RWPE1 (cell line): ENCODE data around the gene ETFB.
A peak's percentile ranks its signal among the peaks of the same experiment; 100 is the strongest.

Experiments used
- CTCF ChIA-PET: fragments of 350-600 bp; sonication (Branson Sonifier 250); formaldehyde crosslinking; extraction: SDS; loops from one replicate; lab custom pipeline; 2021; lab: Yijun Ruan, JAX
- POLR2A ChIA-PET: fragments of 400-600 bp; formaldehyde crosslinking; extraction: SDS; loops from one replicate; lab custom pipeline; 2020; ENCODE audit warnings: antibody characterized with exemption; ENCODE audit not compliant: low non-redundant PET; lab: Yijun Ruan, JAX
- DNase-seq: peaks from one replicate; pipeline ENCODE4 v3.0.0; 2012; ENCODE audit warnings: low spot score
- H3K27ac ChIP-seq: fragments of 450-650 bp; 2 replicates; pipeline ENCODE4 v1.5.1; 2017
- TF ChIP-seq, protein P1 (sequence below): fragments of 450-650 bp; conservative IDR thresholded peaks from 2 replicates; pipeline ENCODE4 v1.5.1; 2017; ENCODE audit warnings: low read depth, mild to moderate bottlenecking

ETFB gene

GRCh38 chr19:51339687-51340656 is 26.2 kb downstream of the ETFB start:
- peak overlapping the region; percentile 88 for H3K27ac ChIP-seq
- TF ChIP-seq, protein P1, sequence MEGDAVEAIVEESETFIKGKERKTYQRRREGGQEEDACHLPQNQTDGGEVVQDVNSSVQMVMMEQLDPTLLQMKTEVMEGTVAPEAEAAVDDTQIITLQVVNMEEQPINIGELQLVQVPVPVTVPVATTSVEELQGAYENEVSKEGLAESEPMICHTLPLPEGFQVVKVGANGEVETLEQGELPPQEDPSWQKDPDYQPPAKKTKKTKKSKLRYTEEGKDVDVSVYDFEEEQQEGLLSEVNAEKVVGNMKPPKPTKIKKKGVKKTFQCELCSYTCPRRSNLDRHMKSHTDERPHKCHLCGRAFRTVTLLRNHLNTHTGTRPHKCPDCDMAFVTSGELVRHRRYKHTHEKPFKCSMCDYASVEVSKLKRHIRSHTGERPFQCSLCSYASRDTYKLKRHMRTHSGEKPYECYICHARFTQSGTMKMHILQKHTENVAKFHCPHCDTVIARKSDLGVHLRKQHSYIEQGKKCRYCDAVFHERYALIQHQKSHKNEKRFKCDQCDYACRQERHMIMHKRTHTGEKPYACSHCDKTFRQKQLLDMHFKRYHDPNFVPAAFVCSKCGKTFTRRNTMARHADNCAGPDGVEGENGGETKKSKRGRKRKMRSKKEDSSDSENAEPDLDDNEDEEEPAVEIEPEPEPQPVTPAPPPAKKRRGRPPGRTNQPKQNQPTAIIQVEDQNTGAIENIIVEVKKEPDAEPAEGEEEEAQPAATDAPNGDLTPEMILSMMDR, result peak; percentile 53
- peak; percentile 98 for DNase-seq
- CTCF ChIA-PET, result interaction anchor here (0.7 to 1.0 kb wide), 4 partner anchors 23 to 454 kb away, joined by 3 to 4 read pairs (median 3); no protein-coding TSS in a partner anchor
- POLR2A ChIA-PET, result interaction anchor here (0.6 to 1.0 kb wide), 5 partner anchors 12 to 39 kb away, joined by 3 to 5 read pairs (median 4); no protein-coding TSS in a partner anchor

DNA sequence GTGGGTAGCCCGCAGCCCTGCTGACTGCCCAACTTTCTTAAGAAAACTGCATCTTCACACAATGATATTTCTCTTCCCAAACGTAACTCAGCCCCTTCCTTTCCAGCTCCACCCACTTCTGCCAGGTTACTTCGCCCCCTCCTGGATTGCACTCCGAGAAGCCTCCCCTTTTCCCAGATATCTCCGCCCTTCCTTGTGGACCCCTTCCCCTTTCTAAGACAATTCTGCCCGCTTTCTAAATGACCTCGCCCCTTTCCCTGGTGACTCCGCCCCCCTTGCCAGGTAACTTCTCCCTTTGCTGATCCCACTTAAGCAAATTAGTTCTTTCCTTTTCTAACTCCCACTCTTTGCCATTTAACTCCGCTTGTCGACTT is 26.9 kb downstream of the ETFB start:
- ChIA-PET POLR2A (interaction anchor here (0.6 to 1.0 kb wide), 5 partner anchors 11 to 39 kb away, joined by 3 to 5 read pairs (median 4); no protein-coding TSS in a partner anchor), CTCF (interaction anchor here (0.7 to 1.0 kb wide), 3 partner anchors 82 to 454 kb away, joined by 3 read pairs; no protein-coding TSS in a partner anchor)
- peak overlapping the region; percentile 88 for H3K27ac ChIP-seq
- DNase-seq, result peak; percentile 28
- TF ChIP-seq, protein P1, result no peak

- ChIA-PET POLR2A (no interaction called here), CTCF (interaction anchor here (0.6 to 1.0 kb wide), 5 partner anchors 36 to 455 kb away, joined by 3 read pairs; no protein-coding TSS in a partner anchor)
- TF ChIP-seq, protein P1, result peak; percentile 93
- peak overlapping the region; percentile 88 for H3K27ac ChIP-seq
- peak; percentile 85 for DNase-seq
Measured at GRCh38 chr19:51338563-51339312, 27.4 kb downstream of the ETFB start.

DNA sequence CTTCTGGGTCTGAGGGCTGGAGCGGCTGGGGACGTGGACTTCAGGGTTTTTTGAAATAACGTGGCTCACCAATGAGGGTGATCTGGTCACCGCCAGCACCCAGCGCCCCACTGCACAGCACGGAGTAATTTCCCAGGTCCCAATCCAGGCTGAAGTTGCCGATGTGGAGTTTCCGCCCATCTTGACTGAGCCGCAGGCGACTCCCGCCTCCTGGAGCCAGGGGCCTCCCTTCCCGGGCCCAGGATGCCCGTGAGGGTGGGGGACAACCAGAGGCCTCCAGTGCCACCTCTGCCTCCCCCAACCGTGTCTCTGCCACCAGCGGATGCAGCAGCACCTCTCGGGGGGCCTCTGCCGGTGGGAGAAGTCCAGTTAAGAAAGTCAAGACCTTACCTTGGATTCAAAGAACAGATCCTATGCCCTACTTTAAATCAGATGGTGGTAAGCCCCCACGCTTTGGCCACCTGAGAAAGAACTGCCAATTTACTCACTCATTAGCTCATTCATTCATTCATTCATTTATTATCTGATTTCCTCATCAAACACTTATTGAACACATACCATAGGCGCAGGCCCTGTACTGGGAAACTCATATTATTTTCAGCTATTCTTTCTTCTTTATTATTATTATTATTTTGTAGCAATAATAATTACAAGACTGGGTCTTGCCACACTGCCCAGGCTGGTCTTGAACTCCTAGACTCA is 28.2 kb downstream of the ETFB start:
- POLR2A ChIA-PET, result no interaction called here
- H3K27ac ChIP-seq, result no peak overlapping the region
- CTCF ChIA-PET, result interaction anchor here (0.6 to 0.7 kb wide), 2 partner anchors 35 to 61 kb away, joined by 3 read pairs; no protein-coding TSS in a partner anchor
- TF ChIP-seq, protein P1, result no peak
- DNase-seq, result no peak

DNA sequence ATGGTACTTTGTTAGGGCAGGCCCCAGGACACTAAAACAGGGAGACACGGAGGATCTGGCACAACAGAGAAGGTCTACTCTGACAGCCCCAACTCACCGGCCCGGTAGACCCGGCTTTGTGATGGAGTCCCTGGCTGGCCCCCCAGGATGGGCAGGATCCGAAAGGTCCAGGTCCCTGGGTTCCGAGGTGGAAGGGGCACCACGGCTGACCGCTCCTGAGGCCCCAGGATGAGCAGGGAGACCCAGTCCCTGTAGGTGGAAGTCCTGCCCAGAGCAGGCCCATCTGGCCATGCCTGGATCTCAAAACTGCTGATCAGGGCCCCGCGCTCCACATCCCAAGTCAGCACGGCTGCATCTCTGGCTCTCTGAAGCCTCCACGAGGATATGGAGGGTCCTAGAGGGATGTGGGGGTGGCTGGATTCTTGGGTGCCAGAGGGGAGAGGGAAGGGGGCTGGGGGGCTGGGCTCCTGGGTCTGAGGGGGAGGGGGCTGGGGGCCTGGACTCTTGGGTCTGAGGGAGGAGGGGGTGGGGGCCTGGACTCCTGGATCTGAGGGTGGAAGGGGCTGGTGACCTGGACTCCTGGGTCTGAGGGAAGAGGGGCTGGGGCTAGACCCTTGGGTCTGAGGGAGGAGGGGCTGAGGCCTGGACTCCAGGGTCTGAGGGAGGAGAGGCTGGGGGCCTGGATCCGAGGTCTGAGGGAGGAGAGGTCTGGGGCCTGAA is 28.9 kb downstream of the ETFB start:
- CTCF ChIA-PET, result no interaction called here

More for the DNA sequence above, 28.9 kb downstream of the ETFB start:
- no peak overlapping the region for H3K27ac ChIP-seq
- no peak for DNase-seq
- POLR2A ChIA-PET, result no interaction called here
- TF ChIP-seq, protein P1, result no peak
